ENCODE measurements around the gene ACKR3. TPM values are rescaled to one million over a fixed set of nuclear protein-coding genes. Genes with fewer than 3 reads are reported as not detected.
A peak's percentile ranks its signal among the peaks of the same experiment; 100 is the strongest.

The ACKR3 gene
- total and polyA plus RNA-seq, 3 experiments from 2014 or later = 0.90 to 5.5 (median 1.6) TPM

GRCh38 chr2:236582968-236583367 is 13.3 kb downstream of the ACKR3 start:
- Histone ChIP-seq H3K27ac (ENCODE audit: low read depth, low read length) (no peak overlapping the region), H3K27me3 (ENCODE audit: insufficient read depth, low read length, poor library complexity, severe bottlenecking) (no peaks in the 10 kb centered on the region), H3K9me3 (ENCODE audit: low read length) (no peaks in the 10 kb centered on the region), H3K4me3 (ENCODE audit: low read length) (no peak overlapping the region), H3K36me3 (ENCODE audit: insufficient read depth, low read length) (peaks cover 13% of the 10 kb centered on the region), H3K4me1 (ENCODE audit: insufficient read depth, low read length) (no peaks in the 10 kb centered on the region)
- Mint-ChIP-seq H3K36me3 (peaks cover 12 to 37% (median 18%) of the 10 kb centered on the region in 3 donors), H3K27me3 (peaks cover 0 to 1% of the 10 kb centered on the region in 2 donors), H3K27ac (peak overlapping the region in 1 of 8 donors; percentile 40), H3K9me3 (peaks cover 0 to 4% (median 0%) of the 10 kb centered on the region in 5 donors), H3K4me1 (peaks cover 0 to 2% (median 0%) of the 10 kb centered on the region in 3 donors), H3K4me3 (no peak overlapping the region)
- no peak for DNase-seq
- ChIA-PET CTCF (interaction anchor here (1.0 kb wide), 1 partner anchor 13 kb away, joined by 3 read pairs; the partner anchor contains the start of gene ACKR3), POLR2A (no interaction called here)

GRCh38 chr2:236583621-236584203 is 14.1 kb downstream of the ACKR3 start:
- H3K27me3 ChIP-seq (ENCODE audit: insufficient read depth, low read length, poor library complexity, severe bottlenecking) = no peaks in the 10 kb centered on the region
- no peaks in the 10 kb centered on the region for H3K4me1 ChIP-seq (ENCODE audit: insufficient read depth, low read length)
- Mint-ChIP-seq H3K9me3 (peaks cover 0 to 4% (median 0%) of the 10 kb centered on the region in 5 donors), H3K4me1 (peaks cover 0 to 2% (median 0%) of the 10 kb centered on the region in 3 donors), H3K27me3 (peaks cover 0 to 1% of the 10 kb centered on the region in 2 donors), H3K36me3 (peaks cover 12 to 37% (median 18%) of the 10 kb centered on the region in 3 donors), H3K27ac (no peak overlapping the region), H3K4me3 (no peak overlapping the region)
- no peak overlapping the region for H3K27ac ChIP-seq (ENCODE audit: low read depth, low read length)
- H3K36me3 ChIP-seq (ENCODE audit: insufficient read depth, low read length) = peaks cover 13% of the 10 kb centered on the region
- POLR2A ChIA-PET = no interaction called here
- DNase-seq = no peak
- H3K4me3 ChIP-seq (ENCODE audit: low read length) = no peak overlapping the region
- H3K9me3 ChIP-seq (ENCODE audit: low read length) = no peaks in the 10 kb centered on the region
- CTCF ChIA-PET = interaction anchor here (1.0 kb wide), 1 partner anchor 14 kb away, joined by 3 read pairs; the partner anchor contains the start of gene ACKR3

GRCh38 chr2:236584521-236585384 is 15.1 kb downstream of the ACKR3 start:
- DNase-seq = no peak
- Histone ChIP-seq H3K9me3 (ENCODE audit: low read length) (no peaks in the 10 kb centered on the region), H3K4me3 (ENCODE audit: low read length) (no peak overlapping the region), H3K27ac (ENCODE audit: low read depth, low read length) (no peak overlapping the region), H3K36me3 (ENCODE audit: insufficient read depth, low read length) (peaks cover 13% of the 10 kb centered on the region), H3K27me3 (ENCODE audit: insufficient read depth, low read length, poor library complexity, severe bottlenecking) (no peaks in the 10 kb centered on the region), H3K4me1 (ENCODE audit: insufficient read depth, low read length) (no peaks in the 10 kb centered on the region)
- Mint-ChIP-seq H3K27ac (peak overlapping the region in 2 of 8 donors; percentile 7 to 93), H3K4me3 (no peak overlapping the region), H3K4me1 (peaks cover 0 to 2% (median 0%) of the 10 kb centered on the region in 3 donors), H3K9me3 (peaks cover 0 to 4% (median 0%) of the 10 kb centered on the region in 5 donors), H3K36me3 (peaks cover 12 to 30% (median 18%) of the 10 kb centered on the region in 3 donors), H3K27me3 (peaks cover 0 to 1% of the 10 kb centered on the region in 2 donors)
- ChIA-PET CTCF (no interaction called here), POLR2A (no interaction called here)

DNA sequence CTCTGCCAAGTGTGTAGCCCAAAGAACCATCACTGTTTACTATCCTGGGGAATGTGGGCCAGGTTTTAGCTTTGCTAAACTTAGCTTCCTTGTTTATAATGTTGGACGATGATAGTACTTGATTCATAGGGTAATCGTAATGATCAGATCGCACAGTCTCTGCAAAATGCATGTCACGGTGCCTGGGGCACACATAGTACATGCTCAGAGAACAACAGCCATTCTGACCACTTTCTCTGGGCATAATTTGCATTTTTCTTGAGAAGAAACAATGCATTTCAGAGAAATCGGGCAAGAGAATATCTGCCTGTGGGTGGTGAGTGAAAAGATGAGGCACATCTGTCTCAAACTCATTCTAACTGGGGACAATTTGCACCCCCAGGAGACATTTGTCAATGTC is 16.3 kb downstream of the ACKR3 start:
- Mint-ChIP-seq H3K4me1 (no peaks in the 10 kb centered on the region), H3K27me3 (peaks cover 0 to 1% of the 10 kb centered on the region in 2 donors), H3K36me3 (peaks cover 5 to 18% (median 8%) of the 10 kb centered on the region in 3 donors), H3K4me3 (no peak overlapping the region), H3K9me3 (peaks cover 0 to 4% (median 0%) of the 10 kb centered on the region in 5 donors), H3K27ac (no peak overlapping the region)
- no peak for DNase-seq
- peaks cover 6% of the 10 kb centered on the region for H3K36me3 ChIP-seq (ENCODE audit: insufficient read depth, low read length)
- ChIA-PET POLR2A (no interaction called here), CTCF (interaction anchor here (1.0 kb wide), 1 partner anchor 84 kb away, joined by 3 read pairs; no protein-coding TSS in a partner anchor)
- H3K4me1 ChIP-seq (ENCODE audit: insufficient read depth, low read length) = no peaks in the 10 kb centered on the region
- no peak overlapping the region for H3K4me3 ChIP-seq (ENCODE audit: low read length)
- H3K27ac ChIP-seq (ENCODE audit: low read depth, low read length) = no peak overlapping the region
- no peaks in the 10 kb centered on the region for H3K9me3 ChIP-seq (ENCODE audit: low read length)
- H3K27me3 ChIP-seq (ENCODE audit: insufficient read depth, low read length, poor library complexity, severe bottlenecking) = no peaks in the 10 kb centered on the region

- no peak for DNase-seq
- Mint-ChIP-seq H3K27me3 (peaks cover 0 to 1% of the 10 kb centered on the region in 2 donors), H3K36me3 (peaks cover 0 to 3% (median 3%) of the 10 kb centered on the region in 3 donors), H3K9me3 (peaks cover 0 to 4% (median 0%) of the 10 kb centered on the region in 5 donors), H3K4me3 (no peak overlapping the region), H3K4me1 (no peaks in the 10 kb centered on the region), H3K27ac (peak overlapping the region in 1 of 8 donors; percentile 19)
- CTCF ChIA-PET = interaction anchor here (1.2 kb wide), 1 partner anchor 75 kb away, joined by 3 read pairs; no protein-coding TSS in a partner anchor
- Histone ChIP-seq H3K4me3 (ENCODE audit: low read length) (no peak overlapping the region), H3K4me1 (ENCODE audit: insufficient read depth, low read length) (no peaks in the 10 kb centered on the region), H3K36me3 (ENCODE audit: insufficient read depth, low read length) (no peaks in the 10 kb centered on the region), H3K27ac (ENCODE audit: low read depth, low read length) (no peak overlapping the region), H3K27me3 (ENCODE audit: insufficient read depth, low read length, poor library complexity, severe bottlenecking) (no peaks in the 10 kb centered on the region), H3K9me3 (ENCODE audit: low read length) (no peaks in the 10 kb centered on the region)
- POLR2A ChIA-PET = no interaction called here
These were observed 18.5 kb downstream of the ACKR3 start for GRCh38 chr2:236587861-236588815.

DNA sequence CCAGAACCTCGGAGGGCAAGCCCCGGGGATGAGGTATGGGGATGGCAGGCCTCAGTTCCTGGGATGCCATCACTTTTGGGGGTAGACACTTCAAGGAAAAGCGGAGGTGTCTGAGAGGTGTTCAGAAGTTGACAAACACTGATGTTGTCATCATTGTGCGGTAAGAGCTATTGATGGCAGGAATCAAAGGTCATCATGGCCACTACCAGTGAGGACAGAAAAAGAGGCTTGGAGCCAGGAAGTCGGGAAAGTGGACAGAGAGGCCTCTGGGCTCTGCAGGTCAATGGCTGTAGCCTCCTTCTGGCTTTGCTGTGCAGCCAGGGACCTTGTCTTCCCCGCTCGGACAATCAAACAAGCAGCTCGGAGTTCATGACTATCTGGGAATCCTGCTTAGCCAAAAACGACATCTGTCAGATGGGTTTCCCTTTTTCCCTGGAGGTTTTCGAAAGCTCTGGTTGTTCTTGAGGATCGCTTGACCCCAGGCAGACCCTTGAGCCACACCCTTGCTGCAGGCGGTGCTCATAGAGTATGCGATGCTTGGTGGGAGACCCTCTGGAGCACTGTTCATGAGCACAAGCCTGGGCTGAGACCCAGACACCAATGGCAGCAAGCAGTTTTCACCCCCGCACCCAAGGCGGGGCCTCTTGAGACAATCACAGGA is 19.4 kb downstream of the ACKR3 start:
- no peaks in the 10 kb centered on the region for H3K4me1 Mint-ChIP-seq
- ChIA-PET POLR2A (no interaction called here), CTCF (no interaction called here)
- no peak overlapping the region for H3K27ac Mint-ChIP-seq
- no peaks in the 10 kb centered on the region for H3K36me3 ChIP-seq (ENCODE audit: insufficient read depth, low read length)
- H3K4me1 ChIP-seq (ENCODE audit: insufficient read depth, low read length) = no peaks in the 10 kb centered on the region
- no peak overlapping the region for H3K4me3 Mint-ChIP-seq
- no peak overlapping the region for H3K4me3 ChIP-seq (ENCODE audit: low read length)
- no peak overlapping the region for H3K27ac ChIP-seq (ENCODE audit: low read depth, low read length)
- no peaks in the 10 kb centered on the region for H3K36me3 Mint-ChIP-seq
- H3K9me3 Mint-ChIP-seq = peaks cover 0 to 4% (median 0%) of the 10 kb centered on the region in 5 donors
- H3K27me3 Mint-ChIP-seq = peaks cover 0 to 1% of the 10 kb centered on the region in 2 donors
- DNase-seq = no peak
- no peaks in the 10 kb centered on the region for H3K9me3 ChIP-seq (ENCODE audit: low read length)
- no peaks in the 10 kb centered on the region for H3K27me3 ChIP-seq (ENCODE audit: insufficient read depth, low read length, poor library complexity, severe bottlenecking)

- Histone ChIP-seq H3K4me1 (ENCODE audit: insufficient read depth, low read length) (no peaks in the 10 kb centered on the region), H3K27me3 (ENCODE audit: insufficient read depth, low read length, poor library complexity, severe bottlenecking) (no peaks in the 10 kb centered on the region), H3K36me3 (ENCODE audit: insufficient read depth, low read length) (no peaks in the 10 kb centered on the region), H3K27ac (ENCODE audit: low read depth, low read length) (no peak overlapping the region), H3K4me3 (ENCODE audit: low read length) (no peak overlapping the region), H3K9me3 (ENCODE audit: low read length) (no peaks in the 10 kb centered on the region)
- Mint-ChIP-seq H3K4me1 (no peaks in the 10 kb centered on the region), H3K36me3 (no peaks in the 10 kb centered on the region), H3K27ac (no peak overlapping the region), H3K9me3 (peaks cover 0 to 3% (median 0%) of the 10 kb centered on the region in 5 donors), H3K27me3 (peaks cover 0 to 1% of the 10 kb centered on the region in 2 donors), H3K4me3 (no peak overlapping the region)
- no peak for DNase-seq
- ChIA-PET POLR2A (no interaction called here), CTCF (no interaction called here)
These were observed 21.2 kb downstream of the ACKR3 start for GRCh38 chr2:236590846-236591245.
